Psoas muscle (tissue), 8 donors: Measurements from ENCODE around the gene EIF2AK2. TPM values are rescaled to one million over a fixed set of nuclear protein-coding genes. Genes with fewer than 3 reads are reported as not detected.
A peak's percentile ranks its signal among the peaks of the same experiment; 100 is the strongest.

ENCODE experiments used
- ATAC-seq, 4 donors: fragments of 200-7000 bp; cut with Tn5 transposase; one replicate each; pipeline ENCODE4 v1.9.1; 2020; ENCODE audit warnings: moderate library complexity in 3 of 4, mild to moderate bottlenecking in 2 of 4
- DNase-seq, 2 donors: peaks; one replicate each; pipeline ENCODE4 v3.0.0-alpha.2; 2020
- H3K27ac ChIP-seq: fragments of 200-600 bp; one replicate; pipeline ENCODE4 v1.8.0; 2022
- H3K27me3 ChIP-seq, 3 donors: fragments of 200-600 bp in 1 of 3; one replicate each; pipeline versions ENCODE4 v1.6.1 to v1.8.0; 2013 to 2022; ENCODE audit warnings: low read length in 2 of 3, mild to moderate bottlenecking in 2 of 3, moderate library complexity in 1 of 3; ENCODE audit not compliant: insufficient read depth in 3 of 3
- H3K36me3 ChIP-seq, 2 donors: fragments of 200-600 bp in 1 of 2; one replicate each; pipeline versions ENCODE4 v1.6.1 to v1.8.0; 2013 to 2022; ENCODE audit warnings: low read depth in 1 of 2, mild to moderate bottlenecking in 1 of 2, moderate library complexity in 1 of 2; ENCODE audit not compliant: insufficient read depth in 1 of 2
- H3K4me1 ChIP-seq: fragments of 200-600 bp; one replicate; pipeline ENCODE4 v1.8.0; 2022
- H3K4me3 ChIP-seq: fragments of 200-600 bp; one replicate; pipeline ENCODE4 v1.8.0; 2022; ENCODE audit warnings: mild to moderate bottlenecking
- H3K9me3 ChIP-seq: fragments of 200-600 bp; one replicate; pipeline ENCODE4 v1.8.0; 2022
- WGBS, 3 donors: extraction: QIAGEN DNeasy Blood & Tissue Kit; methylation state at CpG; one replicate each; pipeline versions ENCODE4 v1.1.6 to v1.1.7; 2013; 5-methylcytosine and 5-hydroxymethylcytosine counted together
- intact Hi-C, 2 donors: fragments of 100-400 bp; cut with DNase I; formaldehyde crosslinking; loops; one replicate each; pipeline versions ENCODE4 v1.11.0 to v1.14.2; 2022
- polyA plus RNA-seq, 3 donors: library from polyadenylated mRNA; stranded (reverse); fragments of 200-250 nt; gene quantifications; one replicate each; pipeline ENCODE4 v1.2.3, GENCODE V29; 2013
- total RNA-seq, 4 donors: library from RNA; stranded (reverse); fragmentation: NEBNext Ultra II Directional in 2 of 4; extraction: Animal tissue kit (Norgen Biotek cat#: 25700) in 2 of 4; gene quantifications; one replicate each; pipeline versions ENCODE4 v1.2.1 to v1.2.4, GENCODE V29; 2021 to 2023
- TF ChIP-seq, protein P1 (sequence below): fragments of 200-600 bp; IDR thresholded peaks from one replicate; pipeline ENCODE4 v1.8.0; 2022; ENCODE audit warnings: antibody characterized with exemption
- donor health status: healthy with polysubstance abuse.
- donor health status: DM: no; HTN: no; CAD: no; lungs with moderate emphysema.
- donor health status: Bipolar disorder and iron deficiency.
- donor health status: healthy.
- donor health status: DM: yes; HTN: yes; CAD: no.
- donor health status: DM: no; HTN: no; CAD: no.
- donor health status: DM: no; HTN: no; CAD: no.
- donor health status: DM: yes; HTN: yes; CAD: no.

The EIF2AK2 gene
- total and polyA plus RNA-seq, 7 donors = 1.1 to 16.6 (median 6.7) TPM

DNA sequence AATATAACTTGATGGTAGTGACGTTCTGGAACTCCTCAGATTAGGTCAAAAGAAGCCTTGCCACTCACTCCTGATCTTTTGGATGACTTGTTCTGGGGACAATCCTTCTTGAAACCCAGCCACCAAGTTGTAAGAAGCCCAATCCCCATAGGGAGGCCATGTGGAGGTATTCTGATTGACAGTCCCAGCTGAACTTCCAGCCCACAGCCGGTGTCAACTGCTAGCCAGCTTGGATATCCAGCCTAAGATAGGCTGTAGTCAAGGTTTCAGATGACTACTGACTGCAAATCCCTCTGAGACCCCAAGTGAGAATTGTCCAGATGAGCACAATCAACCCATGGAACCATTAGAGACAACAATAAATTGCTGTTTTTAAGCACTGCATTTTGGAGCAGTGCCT, 31.4 kb downstream of the EIF2AK2 start:
- peaks cover 0 to 56% of the 10 kb centered on the region in 2 donors for H3K36me3 ChIP-seq
- ATAC-seq (peak; percentile 75 to 96 (median 84)), DNase-seq (no peak)
- TF ChIP-seq, protein P1, sequence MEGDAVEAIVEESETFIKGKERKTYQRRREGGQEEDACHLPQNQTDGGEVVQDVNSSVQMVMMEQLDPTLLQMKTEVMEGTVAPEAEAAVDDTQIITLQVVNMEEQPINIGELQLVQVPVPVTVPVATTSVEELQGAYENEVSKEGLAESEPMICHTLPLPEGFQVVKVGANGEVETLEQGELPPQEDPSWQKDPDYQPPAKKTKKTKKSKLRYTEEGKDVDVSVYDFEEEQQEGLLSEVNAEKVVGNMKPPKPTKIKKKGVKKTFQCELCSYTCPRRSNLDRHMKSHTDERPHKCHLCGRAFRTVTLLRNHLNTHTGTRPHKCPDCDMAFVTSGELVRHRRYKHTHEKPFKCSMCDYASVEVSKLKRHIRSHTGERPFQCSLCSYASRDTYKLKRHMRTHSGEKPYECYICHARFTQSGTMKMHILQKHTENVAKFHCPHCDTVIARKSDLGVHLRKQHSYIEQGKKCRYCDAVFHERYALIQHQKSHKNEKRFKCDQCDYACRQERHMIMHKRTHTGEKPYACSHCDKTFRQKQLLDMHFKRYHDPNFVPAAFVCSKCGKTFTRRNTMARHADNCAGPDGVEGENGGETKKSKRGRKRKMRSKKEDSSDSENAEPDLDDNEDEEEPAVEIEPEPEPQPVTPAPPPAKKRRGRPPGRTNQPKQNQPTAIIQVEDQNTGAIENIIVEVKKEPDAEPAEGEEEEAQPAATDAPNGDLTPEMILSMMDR = no peak
- no peak overlapping the region for H3K4me3 ChIP-seq
- H3K27ac ChIP-seq = peak overlapping the region; percentile 54
- H3K9me3 ChIP-seq = no peaks in the 10 kb centered on the region
- intact Hi-C loops = no loop called here
- WGBS, 3 donors = 29 to 48% (median 33%) methylated on average over 2 of the region's 2 CpGs
- peaks cover 5% of the 10 kb centered on the region for H3K4me1 ChIP-seq
- no peaks in the 10 kb centered on the region for H3K27me3 ChIP-seq

DNA sequence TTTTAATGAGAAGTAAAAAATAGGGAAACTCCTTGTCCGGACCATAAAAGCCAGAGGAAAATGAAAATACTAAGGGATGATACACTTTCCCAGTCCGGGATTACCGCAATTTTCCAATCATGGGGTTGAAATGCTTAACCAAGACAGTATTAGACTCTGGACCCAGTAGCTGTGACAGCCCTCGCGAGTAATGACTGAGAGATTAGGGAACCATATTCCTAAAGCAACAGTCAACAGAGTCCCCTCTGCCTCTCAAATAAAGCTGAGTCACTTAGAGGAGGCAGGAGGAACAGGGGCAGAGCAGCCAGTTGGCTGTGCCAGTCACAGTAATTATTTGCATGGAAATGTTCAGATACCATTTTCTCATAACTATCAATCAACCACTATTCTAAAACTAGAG, 37.6 kb downstream of the EIF2AK2 start:
- TF ChIP-seq, protein P1 = no peak
- ATAC-seq = no peak
- peaks cover 5 to 63% of the 10 kb centered on the region in 2 donors for H3K36me3 ChIP-seq

DNA sequence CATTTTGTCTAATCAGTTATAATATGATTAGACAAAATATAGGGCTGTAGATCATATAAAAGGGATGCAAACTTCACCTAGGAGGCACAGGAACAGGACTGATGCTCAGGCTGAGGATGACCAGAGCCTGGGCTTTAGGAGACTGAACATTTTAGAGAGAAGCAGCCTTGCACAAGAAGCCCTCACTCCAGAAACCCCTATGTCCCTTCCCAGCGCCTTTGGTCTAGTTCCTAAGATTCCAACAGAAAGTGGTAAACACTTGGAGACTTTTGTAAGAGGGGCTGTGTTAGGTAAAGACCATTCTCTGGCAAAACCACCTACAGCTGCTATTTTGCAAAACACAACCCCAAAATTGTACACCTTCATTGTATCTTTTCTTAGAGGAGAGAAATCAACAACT, 39.2 kb downstream of the EIF2AK2 start:
- Histone ChIP-seq H3K27ac (no peak overlapping the region), H3K4me3 (no peak overlapping the region), H3K27me3 (no peaks in the 10 kb centered on the region), H3K4me1 (no peaks in the 10 kb centered on the region), H3K36me3 (peaks cover 5 to 70% of the 10 kb centered on the region in 2 donors), H3K9me3 (no peaks in the 10 kb centered on the region)
- 88 to 100% (median 95%) methylated on average over 1 of the region's 1 CpG for WGBS, 3 donors
- ATAC-seq (no peak), DNase-seq (no peak)
- intact Hi-C loops = no loop called here
- TF ChIP-seq, protein P1 = no peak

More for the DNA sequence above, 37.6 kb downstream of the EIF2AK2 start:
- no peak for DNase-seq
- Histone ChIP-seq H3K9me3 (no peaks in the 10 kb centered on the region), H3K27ac (no peak overlapping the region), H3K4me1 (no peaks in the 10 kb centered on the region), H3K27me3 (no peaks in the 10 kb centered on the region), H3K4me3 (no peak overlapping the region)
- intact Hi-C loops = no loop called here
- WGBS, 3 donors = 93 to 94% (median 94%) methylated on average over 5 of the region's 5 CpGs

DNA sequence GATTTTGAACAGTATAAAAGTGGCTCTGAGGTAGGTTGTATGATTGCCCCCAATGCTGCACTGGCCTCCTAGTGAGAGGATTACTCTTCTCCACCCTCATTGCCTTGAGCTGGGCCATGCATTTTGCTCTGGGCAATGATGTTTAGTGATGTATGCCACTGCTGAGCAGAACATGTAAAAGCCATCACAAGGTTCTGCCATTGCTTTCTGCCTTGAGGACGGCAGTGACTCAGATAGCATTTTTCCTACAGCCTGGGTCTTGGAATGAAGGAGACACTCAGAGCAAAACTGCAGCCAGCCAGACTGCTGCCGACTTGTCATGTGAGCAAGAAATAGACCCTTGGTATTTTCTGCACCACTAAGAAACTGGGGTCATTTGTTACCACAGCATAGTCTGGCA, 44.8 kb downstream of the EIF2AK2 start:
- no peaks in the 10 kb centered on the region for H3K9me3 ChIP-seq
- TF ChIP-seq, protein P1 = no peak
- no peak for ATAC-seq
- no peak for DNase-seq
- H3K4me3 ChIP-seq = no peak overlapping the region
- no peaks in the 10 kb centered on the region for H3K4me1 ChIP-seq
- no peaks in the 10 kb centered on the region for H3K27me3 ChIP-seq
- intact Hi-C loops = no loop called here
- no peak overlapping the region for H3K27ac ChIP-seq
- peaks cover 10 to 85% of the 10 kb centered on the region in 2 donors for H3K36me3 ChIP-seq
- 68 to 97% (median 76%) methylated on average over 2 of the region's 2 CpGs for WGBS, 3 donors
